ENCODE data around the gene EFCAB10.

DNA sequence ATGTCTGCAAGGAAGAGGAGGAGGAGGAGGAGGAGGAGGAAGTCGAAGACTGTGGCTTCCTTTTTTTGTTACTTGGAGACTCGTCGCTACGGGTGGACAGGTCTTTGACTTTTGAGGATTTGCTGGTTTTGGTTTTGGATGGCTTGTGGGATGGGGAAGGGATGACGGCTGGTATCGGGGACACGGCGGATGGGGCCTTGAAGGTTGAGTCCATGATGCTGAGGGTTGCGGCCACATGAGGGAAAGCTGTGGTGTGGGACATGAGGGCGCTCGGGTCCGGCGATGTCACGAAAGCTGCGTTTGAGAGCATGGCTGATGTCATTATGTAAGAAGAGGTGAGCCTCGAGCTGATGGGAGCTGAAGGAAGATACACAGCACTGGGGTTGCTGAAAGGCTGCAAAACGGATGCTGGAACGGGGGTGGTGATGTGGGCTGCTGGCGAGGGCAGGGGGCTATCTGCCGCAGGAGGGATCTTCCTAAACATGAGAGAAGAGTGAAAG is 33.1 kb upstream of the EFCAB10 start:
- TF ChIP-seq POLR2AphosphoS5 (IDR thresholded peaks at IDR 0.05; ENCODE audit: low read depth, low read length) (no peak), POLR2A (IDR thresholded peaks at IDR 0.05; ENCODE audit: low read depth, low read length) (no peak), TAF1 (IDR thresholded peaks at IDR 0.05; ENCODE audit: borderline replicate concordance, low read depth, low read length) (no peak)
